Measurements from ENCODE around the gene TMEM14A. TPM values are rescaled to one million over a fixed set of nuclear protein-coding genes. Genes with fewer than 3 reads are reported as not detected.

Gene TMEM14A
- total and polyA plus RNA-seq, 2 of the 8 experiments (the other 6 are each of a cell fraction or from before 2014, with no cell fraction given): 11.1 to 11.2 TPM

- TF ChIP-seq ZNF274 (IDR thresholded peaks at IDR 0.05; ENCODE audit: borderline replicate concordance, extremely low read depth, low read length) (no peak), CREB1 (IDR thresholded peaks at IDR 0.05) (peak; percentile 34; the same call in 1 of the 2 replicates), KDM4A (IDR thresholded peaks at IDR 0.05; ENCODE audit: low read depth, low read length, severe bottlenecking) (peak; percentile 96), MAX (IDR thresholded peaks at IDR 0.05) (peak; percentile 65), ATF2 (IDR thresholded peaks at IDR 0.05; ENCODE audit: low read length) (no peak), BCL11A (IDR thresholded peaks at IDR 0.05; ENCODE audit: low read depth in 2 of 2, low read length in 2 of 2) (no peak), GTF2F1 (IDR thresholded peaks at IDR 0.05; ENCODE audit: borderline replicate concordance, low read depth, low read length) (0 out of 2 replicates have a peak, but pooled peaks have one; percentile 76), RNF2 (IDR thresholded peaks at IDR 0.05; ENCODE audit: borderline replicate concordance, low read depth, low read length, missing control alignments, poor library complexity, severe bottlenecking) (no peak), TEAD4 (IDR thresholded peaks at IDR 0.05; ENCODE audit: low read depth, low read length) (no peak), CTCF (IDR thresholded peaks at IDR 0.05; ENCODE audit: control extremely low read depth in 1 of 3, insufficient read depth in 1 of 3, low read depth in 1 of 3, low read length in 3 of 3) (no peak), ASH2L (IDR thresholded peaks at IDR 0.05; ENCODE audit: low read length) (peak; percentile 65), CBX8 (IDR thresholded peaks at IDR 0.05; ENCODE audit: borderline replicate concordance, low read depth, low read length) (no peak), TAF7 (optimal IDR thresholded peaks at IDR 0.05; ENCODE audit: borderline replicate concordance, low read depth, low read length) (peak; percentile 77), HDAC6 (IDR thresholded peaks at IDR 0.05; ENCODE audit: low read depth, low read length) (no peak), SRF (IDR thresholded peaks at IDR 0.05; ENCODE audit: low read depth, low read length) (no peak), CHD2 (IDR thresholded peaks at IDR 0.05; ENCODE audit: low read length) (peak; percentile 90), NANOG (IDR thresholded peaks at IDR 0.05; ENCODE audit: insufficient read depth, low read depth, low read length, poor library complexity, severe bottlenecking) (no peak), RBBP5 (IDR thresholded peaks at IDR 0.05; ENCODE audit: borderline replicate concordance, low read depth, low read length) (peak; percentile 51; the same call in 1 of the 2 replicates), TAF1 (IDR thresholded peaks at IDR 0.05; ENCODE audit: low read depth, low read length) (peak; percentile 93)
These were observed 6.5 kb upstream of the TMEM14A start (continued) for GRCh38 chr6:52664186-52664990.
